ENCODE data around the gene ECEL1. TPM values are rescaled to one million over a fixed set of nuclear protein-coding genes. Genes with fewer than 3 reads are reported as not detected.
A peak's percentile ranks its signal among the peaks of the same experiment; 100 is the strongest.

ECEL1 gene
- total and polyA plus RNA-seq, 7 donors, result 0.16 to 6.1 (median 0.71) TPM; not detected in 2

- H3K4me1 ChIP-seq, result no peaks in the 10 kb centered on the region
- DNase-seq, result peak; percentile 53
- H3K36me3 ChIP-seq, result no peaks in the 10 kb centered on the region
- peaks cover 0 to 32% (median 2%) of the 10 kb centered on the region in 3 donors for H3K27me3 ChIP-seq
- no peak overlapping the region for H3K4me3 ChIP-seq
- WGBS, 2 donors, result 38 to 75% methylated on average over 19 of the region's 19 CpGs
- no peak for TF ChIP-seq POLR2AphosphoS5 (IDR thresholded peaks at IDR 0.05)
- TF ChIP-seq POLR2A (IDR thresholded peaks at IDR 0.05), result no peak
- no peak for TF ChIP-seq CTCF (IDR thresholded peaks at IDR 0.05)
- no peak for TF ChIP-seq EP300 (IDR thresholded peaks at IDR 0.05)
- no peaks in the 10 kb centered on the region for H3K9me3 ChIP-seq
- H3K27ac ChIP-seq, result no peak overlapping the region
- intact Hi-C loops (cut with DNase I), result no loop called here
Measured at GRCh38 chr2:232478571-232479340, 8.9 kb downstream of the ECEL1 start.

- H3K27me3 ChIP-seq, result peaks cover 0 to 30% (median 8%) of the 10 kb centered on the region in 3 donors
- H3K36me3 ChIP-seq, result no peaks in the 10 kb centered on the region
- DNase-seq, result peak; percentile 49
- no peaks in the 10 kb centered on the region for H3K4me1 ChIP-seq
- H3K4me3 ChIP-seq, result no peak overlapping the region
- intact Hi-C loops (cut with DNase I), result no loop called here
- no peak for TF ChIP-seq POLR2AphosphoS5 (IDR thresholded peaks at IDR 0.05)
- TF ChIP-seq EP300 (IDR thresholded peaks at IDR 0.05), result no peak
- no peak for TF ChIP-seq CTCF (IDR thresholded peaks at IDR 0.05)
- 88 to 92% methylated on average over 13 of the region's 13 CpGs for WGBS, 2 donors
- H3K9me3 ChIP-seq, result no peaks in the 10 kb centered on the region
- no peak overlapping the region for H3K27ac ChIP-seq
Measured at GRCh38 chr2:232477751-232478510, 9.7 kb downstream of the ECEL1 start.

DNA sequence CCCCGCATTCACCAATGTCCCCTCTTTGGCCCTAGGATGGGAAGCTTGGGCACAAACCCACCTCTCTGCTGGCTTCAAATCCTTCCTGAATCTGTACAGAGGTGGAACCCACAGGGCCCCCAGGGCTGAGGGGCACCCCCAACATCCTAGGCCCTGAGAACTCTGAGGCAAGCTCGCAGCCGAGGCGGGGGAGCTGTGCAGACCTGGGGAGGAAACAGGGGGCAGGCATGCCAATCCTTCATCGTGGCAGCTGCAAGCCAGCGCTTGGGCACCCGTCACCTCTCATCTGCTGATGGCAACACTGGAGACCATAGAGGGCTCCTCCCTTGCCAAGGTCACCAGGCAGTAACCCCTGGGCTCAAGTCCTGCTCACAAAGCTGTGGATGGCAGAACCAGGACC lies 10.8 kb downstream of the ECEL1 start:
- intact Hi-C loops (cut with DNase I), result no loop called here
- H3K9me3 ChIP-seq, result no peaks in the 10 kb centered on the region
- no peaks in the 10 kb centered on the region for H3K36me3 ChIP-seq
- 90 to 91% methylated on average over 7 of the region's 7 CpGs for WGBS, 2 donors
- TF ChIP-seq CTCF (IDR thresholded peaks at IDR 0.05) (no peak), POLR2AphosphoS5 (IDR thresholded peaks at IDR 0.05) (no peak), EP300 (IDR thresholded peaks at IDR 0.05) (no peak), POLR2A (IDR thresholded peaks at IDR 0.05) (no peak)
- no peak overlapping the region for H3K27ac ChIP-seq
- H3K27me3 ChIP-seq, result peaks cover 0 to 18% (median 8%) of the 10 kb centered on the region in 3 donors
- H3K4me1 ChIP-seq, result no peaks in the 10 kb centered on the region
- no peak overlapping the region for H3K4me3 ChIP-seq
- peak; percentile 40 for DNase-seq

GRCh38 chr2:232476045-232476444 lies 11.6 kb downstream of the ECEL1 start:
- 71 to 81% methylated on average over 2 of the region's 2 CpGs for WGBS, 2 donors
- Histone ChIP-seq H3K9me3 (no peaks in the 10 kb centered on the region), H3K4me3 (no peak overlapping the region), H3K27ac (no peak overlapping the region), H3K4me1 (no peaks in the 10 kb centered on the region), H3K36me3 (no peaks in the 10 kb centered on the region), H3K27me3 (peaks cover 0 to 15% (median 8%) of the 10 kb centered on the region in 3 donors)
- TF ChIP-seq EP300 (IDR thresholded peaks at IDR 0.05) (no peak), CTCF (IDR thresholded peaks at IDR 0.05) (no peak), POLR2AphosphoS5 (IDR thresholded peaks at IDR 0.05) (no peak), POLR2A (IDR thresholded peaks at IDR 0.05) (no peak)
- intact Hi-C loops (cut with DNase I), result no loop called here
- peak; percentile 29 for DNase-seq
